CD1c-positive myeloid dendritic cell (primary cell): Measurements from ENCODE around the gene FBXL19.
A peak's percentile ranks its signal among the peaks of the same experiment; 100 is the strongest.
"Not testable (repeated sequence)": the region's sequence is repeated elsewhere in the genome, so short reads cannot be mapped to it uniquely, and the experiment has no call there.

ENCODE experiments used
- DNase-seq: peaks from one replicate; pipeline ENCODE4 v3.0.0-alpha.2; 2016; ENCODE audit errors: extremely low spot score

FBXL19 gene

DNA sequence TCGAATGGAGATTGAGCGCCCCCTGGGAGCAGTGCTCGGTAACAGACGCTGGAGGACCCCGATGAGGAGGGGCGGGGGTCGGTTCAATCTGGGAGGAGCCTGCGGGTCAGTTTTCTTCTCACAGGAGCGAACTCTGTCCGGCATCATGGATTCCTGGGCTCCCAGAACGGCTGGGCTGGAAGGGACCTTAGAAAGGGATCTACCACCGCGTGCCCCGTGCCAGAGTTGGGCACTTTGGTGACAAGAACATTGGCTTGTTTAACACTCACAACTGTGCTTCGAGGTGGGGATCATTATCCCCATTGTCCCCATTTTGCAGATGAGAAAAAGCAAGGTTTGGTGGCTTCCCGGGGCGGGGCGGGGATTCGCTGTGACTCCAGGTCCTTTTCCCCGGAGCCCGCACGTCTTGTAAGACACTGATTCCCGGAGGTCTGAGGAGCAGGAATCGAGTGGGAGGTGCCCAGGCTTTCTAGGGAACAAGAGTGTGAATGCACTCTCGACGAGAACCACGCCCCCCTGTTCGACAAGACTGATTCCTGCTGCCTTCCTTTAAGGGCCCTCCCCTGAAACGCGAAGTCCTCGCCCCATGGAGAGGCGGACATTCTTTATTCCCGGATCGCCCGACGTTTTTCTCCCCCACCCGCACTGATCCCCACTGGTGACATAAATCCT is 1.5 kb upstream of the FBXL19 start:
- peak; percentile 91 for DNase-seq

DNA sequence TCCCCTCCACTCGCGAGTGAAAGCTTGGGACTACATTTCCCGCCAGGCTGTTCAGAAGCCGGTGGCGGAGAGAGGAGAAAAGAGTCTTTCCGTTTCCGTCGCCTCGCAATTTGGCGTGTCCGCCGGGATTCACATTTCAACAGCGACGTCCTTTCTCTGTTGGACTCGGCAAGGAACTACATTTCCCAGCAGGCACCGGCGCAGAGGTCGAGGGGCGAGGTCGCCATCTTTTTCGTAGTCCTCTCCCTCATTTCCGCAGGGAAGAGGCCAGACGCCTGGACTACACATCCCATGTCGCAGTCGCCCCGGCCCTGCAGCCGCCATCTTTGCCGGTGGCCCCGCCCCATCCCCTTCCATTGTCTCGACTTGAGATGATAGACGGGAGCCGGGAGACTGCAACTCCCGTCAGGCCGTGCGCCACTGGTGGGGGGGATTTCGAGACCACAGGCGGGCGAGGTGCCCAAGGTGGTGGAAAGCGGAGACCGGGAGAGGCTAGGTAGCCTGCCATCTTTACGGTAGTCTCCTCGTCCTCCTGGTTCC is 882 bp upstream of the FBXL19 start:
- DNase-seq: peak; percentile 99

DNA sequence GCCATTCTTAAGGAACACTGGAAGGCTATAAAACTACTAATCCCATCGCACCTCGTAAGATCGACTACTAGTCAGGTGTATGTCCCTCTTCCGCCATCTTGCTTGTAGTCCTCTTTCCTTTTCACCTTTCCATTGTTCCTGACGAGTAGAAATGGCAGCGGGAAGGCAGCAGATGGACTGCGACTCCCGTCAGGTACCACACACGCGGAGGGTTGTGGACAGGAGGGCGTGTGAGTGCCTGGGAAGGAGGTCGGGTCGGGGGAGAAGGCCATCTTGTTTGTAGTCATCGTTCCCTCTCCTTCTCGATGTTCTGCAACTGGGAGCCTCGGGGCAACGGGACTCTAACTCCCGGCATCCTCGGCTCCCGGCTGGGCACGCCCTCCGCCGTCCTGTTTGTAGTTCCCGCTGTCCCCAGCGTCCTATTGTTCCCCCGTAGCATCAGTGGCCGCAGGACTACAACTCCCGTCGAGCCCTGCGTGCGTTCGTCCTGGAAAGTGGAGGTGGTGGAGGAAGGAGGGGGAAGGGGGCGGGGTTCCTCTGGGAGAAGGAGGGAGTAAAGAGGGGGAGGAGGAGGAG is 324 bp upstream of the FBXL19 start:
- DNase-seq: peak; percentile 98

DNA sequence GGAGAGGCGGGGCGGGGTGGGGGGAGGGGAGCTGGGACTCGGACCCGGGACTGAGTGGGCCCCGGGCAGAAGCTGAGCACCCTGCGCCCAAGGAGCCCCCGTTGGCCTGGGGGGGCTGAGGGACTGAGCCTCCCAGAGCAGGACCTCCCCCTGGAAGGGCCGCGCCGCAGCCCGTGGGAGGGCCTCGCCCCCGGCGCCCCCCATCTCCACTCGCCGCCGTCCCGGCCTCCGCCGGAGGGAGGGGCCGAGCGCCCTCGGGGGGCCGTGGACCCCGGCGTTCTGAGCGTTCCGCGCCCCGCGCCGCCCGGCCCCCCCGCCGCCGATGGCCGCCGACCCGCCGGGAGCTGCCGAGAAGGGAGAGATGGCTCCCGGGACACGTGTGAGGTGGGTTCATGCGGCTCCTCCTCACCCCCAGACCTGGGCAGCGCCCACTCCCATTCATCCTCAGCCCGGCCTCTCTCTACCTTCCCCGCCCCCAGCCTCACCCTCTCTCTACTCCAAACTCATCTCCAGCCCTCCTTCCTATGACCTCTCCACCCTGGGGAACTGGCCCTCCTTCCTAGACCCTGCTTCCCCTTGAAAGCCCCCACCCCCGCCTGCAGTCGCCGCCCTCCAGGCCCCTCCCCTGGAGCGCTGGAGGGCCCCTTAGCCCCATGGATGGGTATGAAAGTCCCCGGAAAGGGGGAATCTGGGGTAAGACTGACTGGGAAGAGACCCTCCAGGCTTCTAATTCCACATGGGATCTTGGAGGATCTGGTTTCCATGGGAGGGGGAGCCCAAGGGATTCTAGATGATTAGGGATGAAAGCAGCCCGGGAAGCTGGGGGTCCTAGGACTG is 922 bp downstream of the FBXL19 start:
- DNase-seq: peak; percentile 34

DNA sequence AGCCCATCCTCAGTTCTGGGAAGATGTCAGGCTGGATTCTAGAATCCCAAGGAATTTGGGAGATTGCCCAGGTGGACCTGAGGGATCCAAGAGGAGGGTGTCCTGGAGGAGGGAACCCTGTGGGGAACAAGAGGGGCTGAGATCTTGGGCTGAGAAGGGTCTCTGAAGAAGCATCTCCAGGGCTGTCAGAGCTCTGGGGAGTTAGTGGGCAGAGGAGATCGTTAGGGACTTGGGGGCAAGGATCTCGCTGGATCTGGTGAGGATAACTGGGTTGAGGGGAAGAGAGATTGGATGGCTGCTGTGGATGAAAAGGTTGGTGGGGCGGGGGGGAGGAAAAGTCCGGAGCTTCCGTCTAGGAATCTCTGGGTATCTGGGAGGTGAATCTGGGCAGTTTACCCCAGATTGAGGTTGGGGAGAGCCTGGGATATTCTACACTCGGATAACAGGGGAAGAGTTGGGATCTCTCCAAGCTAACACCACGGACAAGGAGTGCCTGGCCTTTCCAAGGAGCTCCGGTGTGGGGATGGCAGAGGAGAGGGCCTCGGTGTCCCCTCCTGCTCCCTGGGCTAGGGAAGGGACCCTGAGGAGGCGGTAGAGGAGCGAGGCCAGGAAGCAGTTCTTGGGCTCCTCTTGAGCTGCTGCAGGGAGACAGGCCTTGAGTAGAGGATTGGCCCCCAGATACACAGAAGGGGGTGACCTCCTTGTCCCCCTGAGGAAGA is 1.7 kb downstream of the FBXL19 start:
- no peak for DNase-seq

DNA sequence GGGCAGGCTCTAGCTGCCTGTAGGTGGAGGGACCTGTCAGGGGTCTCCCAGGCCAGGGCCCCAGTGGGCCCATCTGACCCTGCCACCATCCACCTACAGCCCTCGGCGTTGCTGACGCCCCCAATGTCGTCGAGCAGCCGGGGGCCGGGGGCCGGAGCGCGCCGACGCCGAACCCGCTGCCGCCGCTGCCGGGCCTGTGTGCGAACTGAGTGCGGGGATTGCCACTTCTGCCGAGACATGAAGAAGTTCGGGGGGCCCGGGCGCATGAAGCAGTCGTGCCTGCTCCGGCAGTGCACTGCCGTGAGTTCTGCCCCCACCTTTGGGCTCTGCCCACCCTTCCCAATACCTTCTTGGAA is 2.2 kb downstream of the FBXL19 start:
- no peak for DNase-seq

DNA sequence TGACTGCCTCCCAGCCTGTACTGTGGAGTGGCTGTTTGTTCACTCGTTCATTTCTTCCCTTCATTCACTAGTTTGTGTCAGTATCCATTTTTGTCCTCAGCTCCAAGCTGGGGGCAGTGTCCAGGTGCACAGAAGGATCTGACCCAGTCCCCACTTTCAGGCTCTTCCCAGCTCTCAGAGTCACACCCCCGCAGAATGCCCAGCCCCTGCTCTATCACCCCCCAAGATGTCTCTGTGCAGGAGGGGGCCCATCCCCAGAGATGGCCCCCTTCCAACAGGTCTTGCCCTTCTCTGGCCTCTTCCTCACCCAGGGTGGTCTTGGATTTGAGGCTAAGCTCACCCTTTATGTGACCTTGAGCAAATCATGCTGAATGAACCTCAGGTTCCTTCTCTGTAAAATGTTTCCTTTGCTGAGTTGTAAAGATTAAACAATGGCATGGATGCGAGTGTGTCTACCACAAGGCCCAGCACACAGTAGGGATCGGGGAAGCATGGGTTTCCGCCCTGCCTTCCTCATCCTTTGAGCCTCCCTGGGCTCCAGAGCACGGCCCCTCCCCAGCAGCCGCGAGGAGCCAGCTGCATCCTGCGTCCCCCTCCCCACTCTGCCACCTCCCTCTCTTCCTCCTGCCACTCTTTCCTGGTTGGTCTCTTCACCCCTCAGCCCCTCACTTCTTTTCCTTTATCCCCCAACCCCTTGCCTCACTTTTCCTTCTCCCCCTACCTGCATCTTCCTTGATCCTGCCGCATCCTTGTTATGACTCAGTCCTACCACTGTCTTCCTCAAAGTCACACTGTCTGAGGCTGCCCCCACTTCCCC is 2.8 kb downstream of the FBXL19 start:
- DNase-seq: no peak

GRCh38 chr16:30926937-30927788 is 3.8 kb downstream of the FBXL19 start:
- no peak for DNase-seq

GRCh38 chr16:30927789-30928378 is 4.5 kb downstream of the FBXL19 start:
- DNase-seq: no peak

- DNase-seq: no peak
These were observed 5.0 kb downstream of the FBXL19 start for GRCh38 chr16:30928390-30928789.

GRCh38 chr16:30929167-30929566 is 5.8 kb downstream of the FBXL19 start:
- DNase-seq: no peak

DNA sequence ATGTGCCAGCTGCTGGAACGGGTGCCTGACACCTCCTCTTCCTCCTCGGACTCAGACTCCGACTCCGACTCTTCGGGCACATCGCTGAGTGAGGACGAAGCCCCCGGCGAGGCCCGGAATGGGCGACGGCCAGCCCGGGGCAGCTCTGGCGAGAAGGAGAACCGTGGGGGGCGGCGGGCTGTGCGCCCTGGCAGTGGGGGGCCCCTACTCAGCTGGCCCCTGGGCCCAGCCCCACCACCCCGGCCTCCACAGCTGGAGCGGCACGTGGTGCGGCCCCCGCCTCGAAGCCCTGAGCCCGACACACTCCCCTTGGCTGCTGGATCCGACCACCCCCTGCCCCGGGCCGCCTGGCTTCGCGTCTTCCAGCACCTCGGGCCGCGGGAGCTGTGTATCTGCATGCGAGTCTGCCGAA is 6.8 kb downstream of the FBXL19 start:
- no peak for DNase-seq

GRCh38 chr16:30931068-30931650 is 7.8 kb downstream of the FBXL19 start:
- no peak for DNase-seq

DNA sequence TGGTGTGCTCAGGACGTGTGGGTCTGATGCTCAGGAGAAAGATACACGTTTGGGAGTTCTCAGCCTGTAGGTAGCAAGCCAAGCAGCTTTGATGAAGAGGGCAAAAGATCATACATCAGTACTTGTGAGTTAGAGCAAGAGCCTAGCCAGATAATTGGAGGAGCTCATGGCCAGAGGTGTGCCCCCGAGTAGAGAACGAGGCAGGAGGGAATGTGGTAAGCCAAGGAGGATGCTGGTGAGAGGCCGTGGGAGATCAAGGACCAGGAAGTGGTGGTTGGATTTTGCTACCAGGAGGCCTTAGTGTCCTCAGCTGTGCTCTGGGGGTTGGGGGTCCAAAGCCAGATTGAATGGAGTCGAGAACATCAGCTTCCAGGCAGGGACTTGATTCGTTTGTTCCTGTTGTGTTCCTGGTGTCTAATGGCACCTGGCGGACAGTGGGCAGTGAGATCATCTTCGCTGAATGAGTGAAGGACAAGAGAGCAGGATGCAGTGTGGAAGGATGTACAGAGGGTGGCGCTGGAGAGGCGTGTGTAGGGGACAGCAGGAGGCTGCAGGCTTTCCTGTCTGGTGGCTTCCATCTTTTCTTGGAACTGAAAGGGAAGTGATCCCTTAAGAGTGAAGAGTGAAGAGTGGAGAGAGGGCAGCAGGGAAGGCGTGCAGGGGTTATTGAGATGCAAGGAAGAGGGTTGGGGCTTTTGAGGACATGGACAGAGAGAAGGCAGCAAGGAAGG is 11.6 kb downstream of the FBXL19 start:
- DNase-seq: peak; percentile 89

- DNase-seq: no peak
These were observed 14.3 kb downstream of the FBXL19 start for GRCh38 chr16:30937692-30938091.

DNA sequence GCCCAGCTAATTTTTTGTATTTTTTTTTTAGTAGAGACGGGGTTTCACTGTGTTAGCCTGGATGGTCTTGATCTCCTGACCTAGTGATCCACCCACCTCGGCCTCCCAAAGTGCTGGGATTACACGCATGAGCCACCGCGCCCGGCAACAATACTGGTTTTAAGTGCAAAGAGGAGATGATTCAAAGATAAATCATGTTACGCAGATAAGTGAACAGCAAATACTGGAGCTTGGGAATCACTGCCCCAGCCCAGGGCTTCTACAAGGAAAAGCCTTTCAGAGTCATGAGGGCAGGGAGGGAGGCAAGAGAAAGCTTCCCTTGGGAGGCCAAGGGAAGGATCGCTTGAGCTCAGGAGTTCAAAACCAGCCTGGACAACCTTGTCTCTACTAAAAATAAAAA is 16.2 kb downstream of the FBXL19 start:
- DNase-seq: not testable (repeated sequence)

- DNase-seq: peak; percentile 84
These were observed 18.4 kb downstream of the FBXL19 start for GRCh38 chr16:30941600-30942425.

DNA sequence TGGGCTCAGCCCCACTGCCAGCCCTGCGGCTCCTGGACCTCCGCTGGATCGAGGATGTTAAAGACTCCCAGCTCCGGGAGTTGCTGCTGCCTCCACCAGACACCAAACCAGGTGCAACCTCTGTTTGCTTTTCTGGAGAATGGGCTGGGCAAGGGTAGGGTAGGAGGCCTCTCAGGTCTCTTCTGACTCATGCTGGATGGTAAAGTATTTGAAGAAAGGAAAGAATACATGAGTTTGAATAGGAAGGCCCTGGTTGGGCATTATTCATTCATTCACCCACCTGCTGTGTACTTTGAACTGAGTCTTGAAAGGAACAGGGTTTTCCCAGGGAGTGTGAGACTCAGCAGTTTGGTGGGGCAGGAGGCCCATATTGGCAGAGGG is 19.0 kb downstream of the FBXL19 start:
- no peak for DNase-seq
